NCI-H146 treated with DMSO at 0.1 percent for 48 hours (cell line): Measurements from ENCODE around the gene RABL6.
A peak's percentile ranks its signal among the peaks of the same experiment; 100 is the strongest.
"Not testable (repeated sequence)": the region's sequence is repeated elsewhere in the genome, so short reads cannot be mapped to it uniquely, and the experiment has no call there.

Experiments used
- DNase-seq: peaks from one replicate; lab custom pipeline; 2025; ENCODE audit not compliant: unreplicated experiment; lab: John Stamatoyannopoulos, UW

Gene RABL6

GRCh38 chr9:136794281-136794999, 13.3 kb upstream of the RABL6 start:
- no peak for DNase-seq

DNA sequence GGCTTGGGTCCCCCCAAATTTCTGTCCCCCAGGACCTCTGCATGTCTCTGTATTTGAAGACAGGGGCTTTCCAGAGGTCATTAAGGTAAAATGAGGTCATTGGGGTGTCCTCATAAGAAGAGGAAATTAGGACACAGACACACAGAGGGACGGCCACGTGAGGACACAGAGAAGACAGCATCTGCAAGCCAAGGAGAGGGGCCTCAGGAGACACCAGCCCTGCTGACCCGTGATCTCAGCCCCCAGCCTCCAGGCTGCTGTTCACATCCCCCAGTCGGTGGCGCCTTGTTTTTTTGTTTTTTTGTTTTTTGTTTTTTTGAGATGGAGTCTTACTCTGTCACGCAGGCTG, 12.8 kb upstream of the RABL6 start:
- DNase-seq: no peak

DNA sequence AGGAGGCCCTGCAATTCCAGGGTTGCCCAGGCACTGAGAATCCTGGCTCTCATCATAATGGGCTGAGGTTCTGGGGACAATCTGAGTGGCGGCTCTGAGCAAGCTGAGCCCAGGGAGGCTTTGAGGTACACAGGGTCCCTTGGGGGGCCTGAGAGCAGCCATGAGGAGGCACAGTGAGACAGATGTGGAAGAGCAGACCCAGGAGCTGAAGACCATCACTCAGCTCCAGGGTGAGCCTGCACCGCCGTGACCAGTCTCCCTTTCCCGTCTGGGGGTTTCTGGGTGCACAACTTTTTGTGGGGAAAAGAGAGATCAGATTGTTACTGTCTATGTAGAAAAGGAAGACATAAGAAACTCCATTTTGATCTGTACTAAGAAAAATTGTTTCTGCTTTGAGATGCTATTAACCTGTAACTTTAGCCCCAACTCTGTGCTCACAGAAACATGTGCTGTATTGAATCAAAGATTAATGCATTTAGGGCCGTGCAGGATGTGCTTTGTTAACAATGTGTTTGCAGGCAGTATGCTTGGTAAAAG, 11.4 kb upstream of the RABL6 start, which contains the start of gene CCDC183:
Gene CCDC183 (plus strand): TSS at position 101 of the 537 bp plus-strand sequence. CDS start 60 bp downstream, at position 161.
- DNase-seq: no peak

DNA sequence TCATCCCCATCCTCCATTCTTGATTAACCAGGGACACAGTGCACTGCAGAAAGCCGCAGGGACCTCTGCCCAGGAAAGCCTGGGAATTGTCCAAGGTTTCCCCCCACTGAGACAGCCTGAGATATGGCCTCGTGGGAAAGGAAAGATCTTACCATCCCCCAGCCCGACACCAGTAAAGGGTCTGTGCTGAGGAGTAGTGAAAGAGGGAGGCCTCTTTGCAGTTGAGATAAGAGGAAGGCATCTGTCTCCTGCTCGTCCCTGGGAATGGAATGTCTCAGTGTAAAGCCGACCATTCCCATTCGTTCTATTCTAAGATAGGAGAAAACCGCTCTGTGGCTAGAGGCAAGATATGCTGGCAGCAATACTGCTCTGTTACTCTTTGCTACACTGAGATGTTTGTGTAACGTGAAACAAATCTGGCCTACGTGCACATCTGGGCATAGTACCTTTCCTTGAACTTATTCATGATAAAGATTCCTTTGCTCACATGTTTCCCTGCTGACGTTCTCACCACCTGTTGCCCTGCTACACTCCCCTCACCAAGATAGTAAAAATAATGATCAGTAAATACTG, 10.9 kb upstream of the RABL6 start:
- DNase-seq: not testable (repeated sequence)

GRCh38 chr9:136798708-136799078, 9.1 kb upstream of the RABL6 start:
- no peak for DNase-seq

- DNase-seq: peak; percentile 59
These were observed 8.5 kb upstream of the RABL6 start for GRCh38 chr9:136799079-136799853.

- DNase-seq: peak; percentile 86
These were observed 7.7 kb upstream of the RABL6 start for GRCh38 chr9:136799854-136800657.

DNA sequence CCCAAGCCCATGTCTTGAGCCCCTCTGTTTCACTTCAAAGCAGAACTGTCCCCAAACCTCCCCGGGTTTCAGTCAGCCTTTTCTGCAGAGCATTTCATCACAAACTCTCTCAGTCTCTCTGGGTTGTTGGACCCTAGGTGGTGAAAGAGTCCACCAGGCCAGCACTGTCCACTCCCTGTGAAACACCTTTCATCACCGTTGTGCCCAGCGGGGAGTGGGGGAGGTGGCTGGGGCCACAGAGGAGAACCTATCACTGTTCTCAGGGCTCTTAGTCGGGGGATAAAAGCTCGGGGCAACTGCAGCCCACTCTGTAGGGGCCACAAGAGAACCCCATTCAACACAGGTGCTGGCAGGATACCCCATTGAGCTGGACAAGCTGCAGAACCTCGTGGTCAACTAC, 5.4 kb upstream of the RABL6 start:
- DNase-seq: no peak

GRCh38 chr9:136803009-136803550, 4.7 kb upstream of the RABL6 start:
- not testable (repeated sequence) for DNase-seq

DNA sequence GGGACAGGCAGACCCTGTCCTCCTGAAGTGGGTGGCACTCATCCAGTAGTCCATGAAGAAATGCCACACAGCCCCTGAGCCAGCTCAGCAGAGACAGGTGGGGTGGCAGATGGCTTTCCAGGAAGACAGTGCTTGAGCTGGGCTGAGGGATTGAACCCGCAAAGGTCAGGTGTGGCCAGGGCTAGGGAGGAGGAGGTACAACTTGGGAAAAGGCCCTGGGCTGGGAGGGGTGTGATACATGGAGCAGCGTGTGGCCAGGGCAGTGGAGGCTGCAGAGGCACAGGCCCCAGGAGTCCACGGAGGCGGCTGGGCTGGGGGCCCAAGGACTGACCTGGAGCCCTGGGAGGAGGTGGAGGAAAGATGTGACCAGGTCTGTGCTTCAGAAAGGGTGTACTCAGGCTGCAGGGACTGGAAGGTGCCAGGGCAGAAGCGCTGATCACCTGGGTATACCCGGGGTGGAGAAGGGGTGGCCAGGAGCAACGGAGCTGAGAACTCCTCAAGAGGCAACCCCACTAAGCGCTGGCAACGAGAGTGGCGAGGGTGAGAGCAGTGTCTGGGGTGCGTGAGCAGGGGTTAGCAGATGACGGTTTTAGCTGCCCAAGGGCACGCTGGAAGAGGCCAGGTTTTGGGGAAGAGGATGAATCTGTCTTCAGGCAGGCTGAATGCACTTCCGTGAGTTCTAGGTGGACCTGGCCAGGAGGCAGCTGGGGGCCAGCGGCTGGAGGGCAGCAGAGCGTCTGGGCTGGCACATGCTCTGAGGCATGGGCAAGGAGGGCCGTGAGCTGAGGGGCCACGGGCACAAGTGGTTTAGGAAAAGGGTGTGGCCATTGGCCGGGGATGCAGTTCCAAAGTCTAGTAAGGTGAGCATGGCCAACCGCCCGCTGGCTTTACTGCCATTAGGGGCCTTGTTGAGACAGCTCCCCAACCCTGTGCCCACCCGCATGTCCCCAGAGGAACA, 3.9 kb upstream of the RABL6 start:
- no peak for DNase-seq

DNA sequence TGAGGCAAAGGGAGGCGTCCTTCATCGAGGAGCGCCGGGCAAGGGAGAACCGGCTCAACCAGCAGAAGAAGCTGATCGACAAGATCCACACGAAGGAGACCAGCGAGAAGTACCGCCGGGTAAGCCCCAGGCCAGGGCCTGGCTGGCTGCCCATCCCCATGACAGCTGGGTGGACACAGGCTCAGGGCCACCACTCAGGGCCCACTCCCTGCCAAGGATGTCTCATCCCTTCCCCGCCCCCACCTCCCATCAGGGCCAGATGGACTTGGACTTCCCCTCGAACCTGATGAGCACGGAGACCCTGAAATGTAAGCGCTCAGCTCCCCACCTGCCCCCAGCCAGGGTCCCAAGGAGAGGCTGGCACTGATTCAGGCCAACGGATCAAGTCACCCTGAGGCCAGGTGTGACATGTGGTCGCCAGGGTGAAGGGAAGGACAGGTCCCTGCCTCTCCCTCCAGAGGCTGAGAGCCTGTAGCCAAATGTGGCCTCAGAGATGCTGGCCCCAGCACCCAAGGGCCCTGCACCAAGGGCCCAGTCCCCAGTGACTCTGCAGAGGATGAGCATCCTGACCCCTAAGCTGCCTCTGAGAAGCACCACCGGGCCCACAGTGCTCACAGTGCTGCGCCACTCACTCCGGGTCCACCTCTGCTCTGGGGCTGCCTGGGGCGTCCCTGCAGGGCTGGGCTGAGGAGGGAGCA, 3.1 kb upstream of the RABL6 start:
- no peak for DNase-seq

GRCh38 chr9:136805207-136805740, 2.5 kb upstream of the RABL6 start:
- DNase-seq: no peak

- no peak for DNase-seq
These were observed 1.7 kb upstream of the RABL6 start for GRCh38 chr9:136806067-136806466.

DNA sequence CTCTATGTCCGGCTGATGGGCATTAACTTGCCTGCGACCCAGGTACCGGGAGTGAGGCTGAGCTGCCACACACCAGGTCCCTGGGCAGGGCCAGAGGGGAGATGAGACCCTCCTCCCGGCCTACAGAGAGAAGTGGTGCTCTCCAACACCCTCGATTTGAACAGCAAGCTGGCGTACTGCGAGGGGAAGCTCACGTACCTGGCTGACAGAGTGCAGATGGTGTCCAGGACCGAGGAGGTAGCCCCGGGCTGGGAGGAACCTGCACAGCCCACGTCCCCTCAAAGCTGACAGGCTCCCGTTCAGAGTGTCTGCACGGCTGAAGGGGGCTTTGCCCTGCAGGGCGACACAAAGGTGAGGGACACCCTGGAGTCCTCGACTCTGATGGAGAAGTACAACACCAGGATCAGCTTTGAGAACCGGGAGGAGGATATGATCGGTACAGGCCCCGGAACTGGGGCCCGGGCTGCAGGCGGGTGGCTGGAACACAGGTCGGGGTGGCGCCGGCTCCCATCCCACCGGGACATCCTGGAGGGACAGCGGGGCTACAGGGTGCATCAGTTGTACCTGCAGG, 1.0 kb upstream of the RABL6 start:
- no peak for DNase-seq

- peak; percentile 0 for DNase-seq
These were observed 492 bp downstream of the RABL6 start for GRCh38 chr9:136808075-136808805.

- no peak for DNase-seq
These were observed 1.0 kb downstream of the RABL6 start for GRCh38 chr9:136808806-136809158.

- no peak for DNase-seq
These were observed 7.1 kb downstream of the RABL6 start for GRCh38 chr9:136814725-136815421.
